Suppressor macrophage (primary cell): Measurements from ENCODE around the gene SUCO.
"Not testable (repeated sequence)": the region's sequence is repeated elsewhere in the genome, so short reads cannot be mapped to it uniquely, and the experiment has no call there.

Source experiments
- DNase-seq, 4 experiments: peaks; one replicate each; pipeline ENCODE4 v3.0.0-alpha.2; 2020 to 2022

Gene SUCO

DNA sequence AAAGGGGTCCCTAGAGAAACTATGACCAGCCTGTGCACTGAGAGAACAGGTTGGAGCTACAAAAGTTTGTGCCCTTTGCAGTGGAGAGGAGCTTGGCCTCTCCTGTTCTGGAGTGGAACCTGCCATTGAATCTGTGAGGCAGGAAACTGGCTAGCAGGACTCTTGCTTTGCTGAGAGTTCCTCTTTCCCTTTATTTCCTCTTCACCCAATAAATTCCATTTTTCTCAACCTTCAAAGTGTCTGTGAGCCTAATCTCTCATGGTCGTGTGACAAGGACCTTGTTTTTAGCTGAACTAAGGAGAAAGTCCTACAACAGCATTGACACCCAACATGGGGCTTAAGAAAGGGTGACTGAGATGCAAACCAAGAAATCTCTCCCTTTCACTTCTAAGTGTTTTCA lies 83.2 kb downstream of the SUCO start:
- peak; percentile 15 to 58 (median 44) for DNase-seq

DNA sequence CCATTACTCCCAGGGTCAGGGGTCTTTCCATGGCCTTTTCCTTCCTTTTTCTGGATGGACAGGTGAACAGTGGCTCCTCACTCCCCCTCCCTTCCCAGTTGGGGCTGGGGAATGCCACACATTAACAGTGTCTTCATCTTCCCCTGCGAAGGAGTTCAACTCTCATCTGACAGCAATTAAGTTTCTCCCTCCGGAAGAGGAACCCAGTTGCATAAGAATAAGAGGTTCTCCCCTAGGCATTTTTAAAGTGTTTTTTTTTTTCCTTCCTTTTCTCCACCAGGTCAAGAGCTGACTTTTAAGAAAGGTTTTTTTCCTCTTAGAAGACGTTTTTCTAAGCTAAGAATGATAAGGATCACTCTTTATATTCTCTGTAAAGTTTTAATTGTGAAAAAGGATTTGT lies 83.7 kb downstream of the SUCO start:
- DNase-seq: peak in 3 of 4 experiments; percentile 15 to 56 (median 44)

DNA sequence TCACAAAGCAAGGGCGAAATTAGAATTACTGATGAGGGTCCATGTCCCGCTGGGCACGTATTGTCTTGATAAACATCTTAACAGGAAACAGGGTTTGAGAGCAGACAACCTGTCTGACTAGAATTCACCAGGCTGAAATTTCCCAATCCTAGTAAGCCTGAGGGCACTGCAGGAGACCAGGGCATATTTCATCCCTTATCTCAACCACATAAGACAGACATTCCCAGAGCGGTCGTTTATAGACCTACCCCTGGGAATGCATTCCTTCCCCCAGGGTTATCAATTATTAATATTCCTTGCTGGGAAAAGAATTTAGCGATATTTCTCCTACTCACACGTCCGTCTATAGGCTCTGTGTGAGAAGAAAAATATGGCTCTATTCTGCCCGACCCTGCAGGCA lies 87.7 kb downstream of the SUCO start:
- DNase-seq: not testable (repeated sequence)

DNA sequence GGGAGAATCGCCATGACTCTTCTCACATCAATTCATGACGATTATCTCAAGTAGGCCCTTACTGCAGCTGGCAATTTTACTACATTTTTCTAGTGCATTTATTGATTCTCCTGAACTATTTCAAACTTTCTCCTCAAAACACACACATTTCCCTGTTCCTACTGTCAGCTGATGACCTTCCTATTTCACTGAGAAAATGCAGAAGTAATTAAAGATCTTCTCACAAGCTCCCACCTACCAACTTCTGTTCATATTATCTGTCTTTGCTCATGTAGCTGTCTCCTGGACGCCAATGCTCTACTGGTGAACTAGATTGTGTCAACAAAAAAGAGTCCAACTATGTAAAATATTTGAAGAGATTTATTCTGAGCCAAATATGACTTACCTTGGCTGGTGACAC lies 89.6 kb downstream of the SUCO start:
- peak; percentile 19 to 62 (median 40) for DNase-seq

DNA sequence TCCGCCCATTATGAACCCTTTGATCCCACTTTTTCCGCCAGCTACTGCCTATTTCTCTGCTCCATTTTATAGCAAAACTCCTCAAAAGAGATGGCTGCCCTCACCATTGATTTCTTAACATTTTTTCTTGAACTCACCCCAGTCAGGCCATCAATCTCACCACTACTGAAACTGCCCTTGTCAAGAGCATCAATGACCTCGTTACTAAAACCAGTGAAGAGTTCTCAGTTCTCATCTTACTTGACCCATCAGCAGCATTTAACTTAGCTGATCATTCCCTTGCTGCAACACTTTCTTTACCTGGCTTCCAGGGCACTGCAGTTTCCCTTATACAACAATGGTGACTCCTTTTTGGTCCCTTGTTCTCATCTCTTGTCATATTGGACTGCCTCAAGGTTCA lies 90.8 kb downstream of the SUCO start:
- no peak for DNase-seq

DNA sequence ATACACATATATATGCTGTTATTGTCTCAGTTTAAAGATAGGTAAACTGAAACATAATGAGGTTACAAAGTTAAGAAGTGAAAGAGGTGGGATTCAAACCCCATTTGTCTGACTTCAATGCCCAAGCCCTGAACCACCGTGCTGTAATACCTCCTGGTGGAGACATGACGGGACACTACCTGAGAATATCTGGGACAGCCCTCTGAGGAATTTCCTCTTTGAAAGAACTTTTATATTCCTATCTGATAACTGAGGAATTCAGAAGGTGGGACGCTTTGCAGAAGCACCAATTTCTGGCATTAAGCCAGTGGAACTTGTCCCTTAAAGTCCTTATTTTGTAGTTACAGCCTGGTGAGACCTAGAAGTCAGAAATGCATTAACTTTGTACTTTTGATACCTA lies 93.9 kb downstream of the SUCO start:
- no peak for DNase-seq

DNA sequence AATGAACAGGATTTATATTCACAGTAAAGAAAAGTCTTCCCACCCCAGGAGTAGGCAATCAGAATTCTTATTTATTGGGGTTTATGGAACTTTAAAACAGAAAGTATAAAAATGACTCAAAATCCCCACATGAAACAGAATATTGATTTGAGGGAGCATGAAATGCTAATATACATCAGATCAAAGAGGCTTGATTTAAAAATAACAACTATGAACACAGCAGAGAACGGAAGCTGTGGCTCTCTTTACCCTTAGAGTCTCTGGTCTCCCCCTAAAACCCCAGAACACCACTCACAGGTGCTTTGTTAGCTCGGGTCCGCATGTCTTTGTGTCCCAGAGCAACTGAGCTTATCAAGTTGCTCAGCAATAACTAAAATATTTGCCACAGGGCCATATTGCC lies 94.8 kb downstream of the SUCO start:
- DNase-seq: no peak

DNA sequence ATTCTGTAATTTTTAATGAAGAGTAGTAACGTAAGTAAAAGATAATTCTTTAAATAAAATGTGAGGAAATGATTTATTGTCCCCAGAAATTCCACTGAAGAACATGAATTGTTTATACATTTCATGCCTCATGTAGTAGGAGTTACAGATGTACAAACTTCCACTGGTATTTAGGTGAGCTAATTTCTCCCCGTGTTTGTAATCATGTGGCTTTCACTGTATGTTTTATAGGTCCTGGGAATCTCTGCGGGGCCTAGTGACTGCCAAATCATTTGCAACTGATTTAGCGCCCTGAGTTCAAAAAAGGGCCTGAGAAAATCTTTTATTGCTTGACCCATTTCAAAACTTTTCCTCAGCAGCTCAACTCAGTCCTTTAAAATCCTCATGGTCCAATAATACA lies 95.5 kb downstream of the SUCO start:
- no peak for DNase-seq

DNA sequence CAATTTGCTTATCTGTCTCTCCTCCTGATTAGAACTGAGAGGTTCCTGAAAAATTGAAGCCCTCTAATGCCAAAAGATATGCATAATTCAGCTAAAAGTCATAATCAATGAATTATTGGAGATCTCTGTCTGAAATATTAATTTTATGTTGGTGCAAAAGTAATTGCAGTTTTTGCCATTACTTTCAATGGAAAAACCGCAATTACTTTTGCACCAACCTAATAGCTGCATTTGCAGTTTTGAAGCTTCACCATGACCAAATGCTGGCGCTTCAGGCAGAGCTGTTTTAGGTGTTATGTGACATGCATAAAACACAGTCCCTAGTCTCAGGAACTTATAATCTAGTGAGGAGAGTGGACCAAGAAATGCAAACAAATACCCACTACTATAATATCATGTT lies 96.2 kb downstream of the SUCO start:
- no peak for DNase-seq

DNA sequence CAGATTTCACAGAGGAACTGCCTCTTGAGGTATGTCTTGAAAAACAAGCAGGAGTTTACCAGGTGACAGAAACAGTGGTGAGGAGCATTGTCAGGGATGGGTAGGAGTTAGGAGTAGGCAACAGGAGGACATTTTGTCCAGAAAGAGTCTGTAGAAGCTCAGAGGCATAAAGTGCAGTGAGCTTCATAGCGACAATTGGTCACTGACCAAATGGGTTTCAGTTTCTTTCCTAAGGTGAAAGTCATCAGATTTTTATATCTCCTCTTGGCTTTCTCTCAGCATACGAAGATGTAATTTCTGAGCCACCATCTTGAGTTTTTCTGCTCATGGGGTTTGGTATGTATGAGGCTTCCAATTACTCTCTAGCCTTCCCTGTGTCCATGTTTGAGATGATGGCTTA lies 96.7 kb downstream of the SUCO start:
- DNase-seq: no peak

DNA sequence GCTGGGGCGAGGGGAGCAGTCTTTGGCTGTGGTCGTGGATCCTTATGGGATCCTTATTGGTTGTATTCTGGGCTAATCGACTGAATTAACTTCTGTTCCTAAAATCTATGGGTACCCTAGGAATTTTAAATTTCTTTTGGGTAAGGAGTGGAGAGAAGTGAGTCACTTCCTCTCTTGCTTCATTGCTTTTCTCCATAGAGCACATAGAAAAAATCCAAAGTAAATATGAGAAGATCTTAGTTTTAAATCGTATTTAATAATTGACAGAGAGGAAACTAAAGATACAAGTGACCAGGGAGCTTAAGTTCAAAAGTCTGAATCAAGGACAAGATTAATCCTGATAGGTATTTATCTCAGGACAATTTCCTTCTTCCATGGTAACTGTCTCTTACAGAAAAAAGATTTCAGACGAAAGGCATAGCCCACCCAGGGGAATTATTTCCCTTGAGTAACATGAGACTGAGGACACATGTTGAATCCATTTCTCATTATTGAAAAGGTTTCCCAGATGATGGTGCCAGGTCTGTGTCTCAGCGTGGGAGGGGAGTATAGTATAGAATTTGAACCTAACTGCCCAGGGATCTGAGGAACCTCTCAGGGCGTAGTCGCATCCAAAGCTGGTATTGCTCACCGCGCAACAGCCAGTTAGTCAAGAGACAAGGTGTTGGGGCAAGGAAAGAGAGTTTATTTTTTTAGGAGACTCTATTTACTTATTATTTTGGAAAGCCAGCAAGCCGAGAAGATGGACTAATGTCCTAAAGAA lies 97.3 kb downstream of the SUCO start:
- peak in 2 of 4 experiments; percentile 41 to 51 for DNase-seq

DNA sequence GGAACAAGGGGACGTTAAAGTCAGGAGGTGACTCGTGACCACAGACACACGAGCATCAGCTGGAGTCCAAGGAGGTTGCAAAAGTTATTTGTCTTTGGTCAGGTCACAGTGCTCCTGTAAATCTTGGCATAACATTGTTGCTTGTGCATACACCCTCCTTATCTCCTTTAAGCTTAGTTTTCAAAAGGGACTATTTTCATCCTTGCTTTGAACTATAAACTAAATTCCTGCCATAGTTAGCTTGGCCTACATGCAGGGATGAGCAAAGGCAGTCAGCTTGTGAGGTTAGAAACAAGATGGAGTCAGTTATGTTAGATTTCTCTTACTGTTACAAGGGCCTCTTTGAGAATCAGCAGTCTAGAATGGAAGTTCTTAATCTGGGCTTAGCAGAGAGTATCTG lies 97.9 kb downstream of the SUCO start:
- DNase-seq: no peak

DNA sequence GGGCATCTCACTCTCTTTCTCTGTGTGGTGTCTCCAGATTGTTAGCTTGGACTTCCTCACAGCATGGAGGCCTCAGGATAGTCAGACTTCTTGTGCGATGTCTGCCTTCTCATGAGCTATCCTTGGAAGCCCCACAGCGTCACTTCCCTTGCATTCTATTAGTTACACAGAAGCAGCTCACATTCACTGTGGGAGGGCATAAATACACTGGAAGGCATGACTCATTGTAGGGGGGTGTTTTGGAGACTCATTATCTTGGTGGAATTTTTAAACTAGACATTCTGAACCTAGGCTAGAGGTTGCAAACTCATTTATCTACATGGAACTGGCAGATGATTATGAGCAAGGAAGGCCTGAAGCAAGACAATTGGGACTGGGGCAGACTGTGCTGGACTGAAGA lies 104.6 kb downstream of the SUCO start:
- peak; percentile 15 to 60 (median 25) for DNase-seq

DNA sequence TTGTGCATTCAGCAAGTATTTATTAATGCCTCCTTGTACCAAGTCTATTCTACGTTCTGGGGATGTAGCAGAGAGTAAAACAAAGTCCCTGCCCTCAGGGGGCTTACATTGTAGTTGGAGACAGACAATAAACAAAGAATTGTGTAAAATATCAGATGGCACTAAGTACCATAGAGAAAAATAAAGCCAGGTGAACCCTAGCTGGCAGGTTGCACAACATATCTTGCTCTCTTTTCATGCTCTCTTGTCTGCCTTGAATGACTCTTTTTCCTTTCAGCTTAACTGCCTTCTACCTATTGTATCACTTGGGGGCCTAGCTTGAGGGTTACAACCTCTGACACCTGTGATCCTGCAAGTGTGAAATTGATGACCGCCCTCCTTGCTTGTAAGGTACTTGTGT lies 105.3 kb downstream of the SUCO start:
- no peak for DNase-seq

DNA sequence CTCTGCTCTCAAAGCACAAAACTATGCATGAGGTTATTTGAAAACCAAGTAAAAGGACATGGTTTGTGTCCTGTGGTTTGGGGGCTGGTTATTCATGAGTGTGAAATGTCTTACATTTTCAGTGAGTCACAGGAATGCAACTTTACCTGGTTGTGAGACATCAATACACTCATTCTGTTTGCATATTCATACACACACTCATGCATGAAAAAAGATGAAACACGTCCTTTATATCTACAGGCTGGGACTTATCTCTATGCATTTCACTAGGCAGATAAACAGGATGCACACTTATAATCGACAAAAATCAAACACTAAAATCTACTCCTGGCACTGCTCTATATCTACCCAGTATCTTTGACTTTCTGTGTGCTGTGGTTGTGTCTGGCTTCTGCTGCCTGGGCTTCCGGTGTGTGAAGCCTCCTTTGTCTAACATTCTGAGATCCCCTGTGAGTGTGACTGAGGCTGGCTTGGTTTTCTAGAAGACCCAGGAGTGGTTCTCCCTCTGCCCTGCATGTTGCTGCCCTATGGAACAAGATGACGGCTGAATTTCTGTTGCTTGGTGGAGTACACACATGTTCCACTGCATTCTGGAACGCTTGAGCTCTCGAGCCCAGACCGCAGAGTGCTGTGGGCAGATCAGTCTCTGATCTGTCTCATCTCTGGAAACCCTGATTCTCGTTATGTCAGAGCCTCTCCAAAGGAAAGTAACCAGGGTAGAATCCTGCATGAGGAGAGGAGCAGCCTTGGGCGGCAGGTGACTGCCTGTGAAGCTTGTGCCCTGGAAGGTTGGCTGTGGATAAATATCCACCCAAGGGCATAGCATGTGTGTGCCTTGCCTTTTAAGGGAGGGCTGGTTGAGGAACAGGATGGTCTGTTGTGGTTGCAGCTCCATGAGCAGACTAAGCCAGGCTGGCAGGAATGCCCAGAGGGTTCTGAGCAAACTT lies 106.2 kb downstream of the SUCO start:
- no peak for DNase-seq

DNA sequence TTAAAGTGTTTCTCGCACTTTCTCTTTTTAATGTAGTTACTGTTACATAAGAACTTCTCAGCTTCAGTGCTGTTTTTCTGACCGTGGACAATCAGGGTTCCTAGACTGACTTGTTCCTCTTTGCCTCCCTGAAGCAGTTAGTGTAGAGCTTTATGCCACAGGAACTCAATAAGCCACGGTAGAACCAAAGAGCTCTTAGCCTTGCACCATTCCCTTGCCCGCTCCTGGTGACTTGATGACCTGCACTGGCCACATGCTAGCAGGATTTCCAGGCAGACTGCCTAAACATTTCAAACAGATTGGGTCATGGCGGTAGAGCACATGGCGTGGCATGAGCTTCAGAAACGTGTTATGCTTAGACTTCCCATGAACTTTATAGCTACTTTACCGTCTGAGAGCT lies 107.2 kb downstream of the SUCO start:
- DNase-seq: peak; percentile 18 to 59 (median 47)

DNA sequence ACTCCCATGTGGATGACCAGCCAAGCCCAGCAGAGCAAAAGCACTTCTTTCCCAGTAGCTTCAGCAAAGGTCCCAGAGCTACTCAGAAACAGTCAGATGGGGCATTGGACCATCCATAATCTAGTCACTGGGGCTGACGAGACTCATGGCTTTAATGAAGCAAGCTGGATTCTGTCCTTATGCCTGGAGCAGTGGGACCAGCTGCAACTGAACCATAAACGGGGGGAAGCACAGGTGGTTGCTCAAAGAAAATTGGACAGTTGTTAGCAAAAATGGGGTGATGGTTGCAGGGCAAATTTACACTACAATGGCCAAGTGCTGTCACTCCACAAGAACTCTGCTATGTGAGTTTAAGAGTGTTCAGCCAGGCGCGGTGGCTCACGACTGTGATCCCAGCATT lies 108.5 kb downstream of the SUCO start:
- DNase-seq: no peak

DNA sequence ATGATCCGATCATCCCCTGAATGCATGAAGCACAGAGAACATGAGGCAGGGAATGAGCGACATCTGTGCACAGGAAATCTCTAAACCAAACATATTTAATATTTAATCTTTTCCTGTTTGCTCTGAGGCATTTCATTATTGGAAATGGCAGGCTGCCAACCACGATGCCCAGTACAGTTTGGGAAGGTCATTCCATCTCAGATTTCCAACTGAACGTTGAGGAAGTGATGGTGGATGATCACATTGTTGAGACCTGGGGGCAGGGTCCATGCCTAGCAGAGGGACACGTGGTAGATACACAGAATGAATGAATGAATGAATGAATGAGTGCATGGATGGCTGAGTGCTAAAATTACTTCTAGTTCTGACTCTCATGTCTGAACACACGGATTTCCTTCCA lies 110.0 kb downstream of the SUCO start:
- DNase-seq: no peak

DNA sequence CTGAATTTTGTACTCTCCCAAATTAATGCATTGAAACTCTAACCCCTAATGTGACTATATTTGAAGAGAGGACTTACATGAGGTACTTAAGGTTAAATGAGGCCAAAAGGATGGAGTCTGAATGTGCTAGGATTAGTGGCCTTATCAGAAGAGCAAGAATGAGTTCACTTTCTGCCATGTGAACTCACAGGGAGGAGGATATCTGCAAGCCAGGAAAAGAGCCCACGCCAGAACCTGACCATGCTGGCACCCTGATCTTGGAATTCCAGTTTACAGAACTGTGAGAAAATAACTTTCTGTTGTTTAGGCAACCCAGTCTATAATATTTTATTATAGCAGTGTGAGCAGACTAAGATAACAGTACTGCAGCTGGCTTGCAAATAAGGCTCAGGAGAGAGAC lies 113.7 kb downstream of the SUCO start:
- DNase-seq: no peak

DNA sequence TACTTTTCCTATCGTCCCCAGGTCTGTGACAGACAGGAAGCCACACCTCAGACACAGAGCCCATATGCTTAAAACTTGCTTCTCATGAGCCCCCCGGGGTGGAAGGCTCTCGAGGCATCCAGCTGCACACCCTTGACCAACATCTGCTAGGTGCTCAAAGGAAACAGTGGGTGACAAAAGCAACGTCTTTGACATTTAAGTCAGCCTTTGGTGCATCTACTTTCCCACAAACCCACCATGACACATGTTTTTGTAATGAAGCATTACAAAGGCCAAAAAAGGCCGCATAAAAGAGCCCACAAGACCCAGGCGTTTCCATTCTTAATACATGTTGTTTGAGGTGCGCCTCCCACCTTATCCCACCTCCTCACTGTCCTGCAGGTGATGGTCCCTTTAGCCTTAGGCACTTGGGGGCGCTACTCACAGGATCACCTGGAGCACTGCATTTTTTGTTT lies 114.2 kb downstream of the SUCO start:
- no peak for DNase-seq

DNA sequence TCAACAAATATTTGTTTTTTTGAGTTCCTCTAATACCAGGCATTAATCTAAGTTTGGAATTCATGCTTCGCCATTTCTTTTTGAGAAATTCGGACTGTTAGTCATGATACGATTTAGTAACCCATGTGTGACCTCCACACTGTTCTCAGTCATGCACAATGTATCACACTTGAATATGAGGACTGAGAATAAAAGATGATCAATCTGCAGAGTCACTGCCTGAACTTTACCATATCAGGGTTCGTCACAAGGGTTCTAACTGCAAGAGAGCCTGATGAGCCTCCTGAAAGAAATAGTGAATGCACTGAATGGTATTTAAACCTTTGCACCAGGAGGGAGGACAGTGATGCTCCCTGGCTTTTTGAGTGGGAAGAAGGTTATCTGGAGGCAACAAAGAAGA lies 115.0 kb downstream of the SUCO start:
- DNase-seq: no peak

DNA sequence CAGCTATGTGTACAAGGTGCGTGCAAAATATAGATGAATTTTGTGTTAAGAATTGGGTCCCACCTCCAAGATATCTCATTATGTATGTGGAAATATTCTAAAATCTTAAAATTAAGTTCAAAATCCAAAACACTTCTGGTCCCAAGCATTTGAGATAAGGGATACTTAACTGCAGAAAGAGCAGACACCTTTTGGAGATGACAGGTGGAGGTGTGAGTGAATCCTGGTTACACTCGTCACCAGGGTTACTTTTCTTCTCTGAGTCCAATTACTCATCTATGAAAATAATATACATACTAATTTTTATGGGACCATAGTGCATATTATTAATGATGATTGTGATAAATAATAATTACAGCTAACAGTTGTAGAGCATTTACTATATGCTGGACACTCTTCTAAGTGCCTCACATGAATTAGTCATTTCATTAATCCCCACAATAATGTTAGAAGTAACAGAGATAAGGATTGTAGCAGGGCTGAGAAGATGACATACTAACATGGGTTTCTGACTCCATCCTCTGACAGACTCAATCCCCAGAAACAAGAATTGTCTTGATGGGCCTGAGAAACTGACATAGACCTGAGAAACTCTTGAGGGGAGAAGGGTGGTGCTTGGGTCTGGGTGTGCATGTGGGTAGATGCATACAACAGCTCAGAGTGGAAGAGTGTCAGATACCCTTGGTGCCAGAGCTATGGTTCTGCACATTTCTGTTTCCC lies 117.7 kb downstream of the SUCO start:
- no peak for DNase-seq
